GM12878 (cell line): ENCODE data around the gene DPP3. TPM values are rescaled to one million over a fixed set of nuclear protein-coding genes. Genes with fewer than 3 reads are reported as not detected.

ENCODE experiments used
- ATAC-seq: fragments of 200-7000 bp; cut with Tn5 transposase; 3 replicates; pipeline ENCODE4 v1.9.1; 2020; ENCODE audit warnings: mild to moderate bottlenecking, moderate library complexity
- BruUV-seq: library from RNA; stranded (reverse); fragments of 400-500 nt; replicated peaks from 2 replicates; lab custom pipeline; 2021; lab: Mats Ljungman, UMichigan
- CTCF ChIA-PET: fragments of 300-600 bp; sonication (Branson Sonifier 250); formaldehyde crosslinking; extraction: SDS; loops from one replicate; lab custom pipeline; 2021; ENCODE audit warnings: inconsistent platforms; lab: Yijun Ruan, JAX
- POLR2A ChIA-PET: fragments of 350-600 bp; formaldehyde crosslinking; extraction: SDS; loops from one replicate; lab custom pipeline; 2021; ENCODE audit warnings: inconsistent platforms; lab: Charles Lee
- RAD21 ChIA-PET: fragments of 300-600 bp; sonication (Branson Sonifier 250); formaldehyde crosslinking; loops from one replicate; lab custom pipeline; 2023; ENCODE audit warnings: antibody characterized with exemption; ENCODE audit not compliant: unreplicated experiment; lab: Charles Lee
- SMC1A ChIA-PET: fragments of 300-600 bp; sonication (Branson Sonifier 250); formaldehyde crosslinking; loops from one replicate; lab custom pipeline; 2023; ENCODE audit not compliant: unreplicated experiment, uncharacterized antibody; lab: Charles Lee
- DNase-seq: peaks from one replicate; pipeline ENCODE4 v3.0.0-alpha.2; 2011; ENCODE audit warnings: low read depth, low spot score
- FAIRE-seq: peaks from 3 replicates; lab custom pipeline; 2011; peaks lifted over from hg19 to GRCh38; lab: Jason Lieb, UNC
- H2AFZ ChIP-seq: 2 replicates; pipeline ENCODE4 v1.6.0; 2011; ENCODE audit warnings: low read depth, low read length, control low read depth; ENCODE audit not compliant: control insufficient read depth
- H3K27ac ChIP-seq: 2 replicates; pipeline ENCODE4 v1.5.1; 2011; ENCODE audit warnings: control low read depth; ENCODE audit not compliant: control insufficient read depth, insufficient read depth
- H3K27me3 ChIP-seq, 2 experiments: replicated peaks in 1 of 2; 2 replicates each; pipeline versions ENCODE4 v1.6.0 to v1.6.1; 2011; ENCODE audit warnings: low read length in 1 of 2; ENCODE audit not compliant: control insufficient read depth in 2 of 2, insufficient read depth in 2 of 2
- H3K36me3 ChIP-seq, 2 experiments: 2 replicates each; pipeline ENCODE4 v1.5.1; 2011; ENCODE audit warnings: low read length in 1 of 2; ENCODE audit not compliant: control insufficient read depth in 2 of 2, insufficient read depth in 2 of 2
- H3K4me1 ChIP-seq: 2 replicates; pipeline ENCODE4 v1.6.1; 2011; ENCODE audit warnings: mild to moderate bottlenecking, low read length, moderate library complexity, mixed read lengths; ENCODE audit not compliant: control insufficient read depth, insufficient read depth
- H3K4me2 ChIP-seq: 2 replicates; pipeline ENCODE4 v1.6.0; 2011; ENCODE audit warnings: control low read depth; ENCODE audit not compliant: control insufficient read depth, insufficient read depth
- H3K4me3 ChIP-seq: fragments of 200-600 bp; sonication (generic); 2 replicates; pipeline ENCODE4 v1.5.1; 2016
- H3K79me2 ChIP-seq: 2 replicates; pipeline ENCODE4 v1.6.0; 2011; ENCODE audit warnings: low read length; ENCODE audit not compliant: control insufficient read depth, insufficient read depth
- H3K9ac ChIP-seq: 2 replicates; pipeline ENCODE4 v1.8.0; 2011; ENCODE audit warnings: low read length, control low read depth, mixed read lengths; ENCODE audit not compliant: control insufficient read depth, insufficient read depth
- H3K9me3 ChIP-seq: replicated peaks from 3 replicates; pipeline ENCODE4 v1.5.1; 2011; ENCODE audit warnings: mild to moderate bottlenecking, low read length; ENCODE audit not compliant: control insufficient read depth, insufficient read depth
- H4K20me1 ChIP-seq: 2 replicates; pipeline ENCODE4 v1.6.0; 2011; ENCODE audit not compliant: control insufficient read depth, insufficient read depth
- PAX8 ChIP-seq: fragments of 450-650 bp; IDR thresholded peaks from 2 replicates; pipeline ENCODE4 v1.6.1; 2017; ENCODE audit warnings: mild to moderate bottlenecking, moderate library complexity
- SMAD5 ChIP-seq: IDR thresholded peaks from 2 replicates; pipeline ENCODE4 v1.6.1; 2016; ENCODE audit warnings: antibody characterized with exemption, low read depth
- ZBED1 ChIP-seq: IDR thresholded peaks from 2 replicates; pipeline ENCODE4 v1.6.1; 2016; ENCODE audit warnings: borderline replicate concordance
- ZNF687 ChIP-seq: fragments of 450-650 bp; IDR thresholded peaks from 2 replicates; pipeline ENCODE4 v1.6.1; 2017; ENCODE audit warnings: mild to moderate bottlenecking, moderate library complexity
- WGBS: methylation state at CpG from one replicate; pipeline ENCODE4 v1.1.6; 2016; ENCODE audit warnings: low lambda C conversion rate; ENCODE audit not compliant: insufficient replicate concordance, insufficient coverage; ENCODE audit errors: missing lambda C conversion rate; 5-methylcytosine and 5-hydroxymethylcytosine counted together
- in situ Hi-C: fragments of 300-500 bp; cut with MboI; formaldehyde crosslinking; loops from 9 replicates; pipeline ENCODE4 v1.14.3; 2018; ENCODE audit warnings: mixed read lengths
- intact Hi-C: fragments of 100-400 bp; cut with micrococcal nuclease; formaldehyde crosslinking; loops from one replicate; pipeline ENCODE4 v1.14.2; 2022; ENCODE audit not compliant: unreplicated experiment
- polyA plus RNA-seq, 11 experiments: library from polyadenylated mRNA; depleted of rRNA in 4 of 11; unstranded in 6 of 11; stranded (reverse) in 5 of 11; fragments of >200 nt; fragmentation: Nextera tagmentation in 4 of 11; fragmentation: Illumina TruSeq in 1 of 11; extraction: Ambion mirVana in 4 of 11; extraction: Trizol in 1 of 11; gene quantifications; 1 replicate in 1 of 11; 2 replicates in 10 of 11; pipeline versions ENCODE4 v1.2.1 to v1.2.3, GENCODE V29; 2011 to 2016; ENCODE audit warnings: inconsistent platforms in 2 of 11, missing spikeins in 2 of 11, low read depth in 1 of 11
- total RNA-seq, 4 experiments: library from RNA; depleted of rRNA in 3 of 4; stranded (reverse); fragments of >200 nt in 3 of 4; fragmentation: Illumina TruSeq in 1 of 4; extraction: Trizol in 1 of 4; gene quantifications; 2 replicates each; pipeline versions ENCODE4 v1.2.1 to v1.2.3, GENCODE V29; 2013 to 2021

DPP3 gene
- total and polyA plus RNA-seq, 10 of the 15 experiments (the other 5 are each of a cell fraction or from before 2014, with no cell fraction given), result 6.0 to 117 (median 78.1) TPM

- H3K27me3 ChIP-seq, result no peaks in the 10 kb centered on the region
- ChIA-PET RAD21 (no interaction called here), POLR2A (no interaction called here), CTCF (no interaction called here), SMC1A (no interaction called here)
- no peak overlapping the region for H3K4me2 ChIP-seq
- H3K9ac ChIP-seq, result no peak overlapping the region
- FAIRE-seq, result no peak
- in situ Hi-C loops (no loop called here), intact Hi-C loops (no loop called here)
- H3K4me1 ChIP-seq, result no peaks in the 10 kb centered on the region
- H3K36me3 ChIP-seq, result no peaks in the 10 kb centered on the region
- H2AFZ ChIP-seq, result no peak overlapping the region
- no peaks in the 10 kb centered on the region for H3K79me2 ChIP-seq
- no peak overlapping the region for H3K27ac ChIP-seq
- ATAC-seq, result no peak
- DNase-seq, result no peak
- 48% methylated on average over 7 of the region's 7 CpGs for WGBS
- no TSS peak for BruUV-seq
- TF ChIP-seq ZBED1 (no peak), PAX8 (no peak), SMAD5 (no peak), ZNF687 (no peak)
- no peak overlapping the region for H3K4me3 ChIP-seq
- H3K9me3 ChIP-seq, result no peaks in the 10 kb centered on the region
- H4K20me1 ChIP-seq, result no peaks in the 10 kb centered on the region
These were observed 75.9 kb downstream of the DPP3 start for GRCh38 chr11:66556086-66556485.
